ENCODE measurements around the gene JUP. TPM values are rescaled to one million over a fixed set of nuclear protein-coding genes. Genes with fewer than 3 reads are reported as not detected.

JUP gene
- total RNA-seq, 4 donors from 2014 or later: 709 to 2,355 (median 1,148) TPM

DNA sequence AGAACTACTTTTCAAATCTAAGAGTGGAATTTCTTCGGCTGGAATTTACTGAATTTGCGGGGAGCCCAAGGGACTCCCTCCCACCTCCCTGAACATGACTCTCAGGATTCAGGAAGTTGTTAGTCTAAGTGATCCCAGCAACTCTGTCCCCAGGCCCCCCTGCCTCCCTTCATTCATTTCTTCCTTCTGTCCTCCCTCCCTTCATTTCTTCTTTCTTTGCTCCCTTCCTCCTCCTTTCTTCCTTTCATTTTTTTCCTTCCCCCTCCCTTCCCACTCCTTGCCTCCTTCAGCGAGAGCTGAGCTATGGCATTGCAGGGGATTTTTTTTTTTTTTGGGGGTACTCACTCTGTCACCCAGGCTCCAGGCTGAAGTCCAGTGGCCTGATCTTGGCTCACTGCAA is 10.9 kb upstream of the JUP start:
- Histone ChIP-seq H3K27ac (peak overlapping the region in 1 of 4 donors; percentile 29), H3K27me3 (no peaks in the 10 kb centered on the region), H3K4me3 (no peak overlapping the region), H3K9me3 (no peaks in the 10 kb centered on the region), H3K4me1 (peaks cover 26 to 64% (median 32%) of the 10 kb centered on the region in 3 donors), H3K36me3 (no peaks in the 10 kb centered on the region)
- no peak for DNase-seq
- intact Hi-C loops (cut with DNase I): no loop called here
- no peak for TF ChIP-seq POLR2A (IDR thresholded peaks at IDR 0.05)
- TF ChIP-seq, protein P1, sequence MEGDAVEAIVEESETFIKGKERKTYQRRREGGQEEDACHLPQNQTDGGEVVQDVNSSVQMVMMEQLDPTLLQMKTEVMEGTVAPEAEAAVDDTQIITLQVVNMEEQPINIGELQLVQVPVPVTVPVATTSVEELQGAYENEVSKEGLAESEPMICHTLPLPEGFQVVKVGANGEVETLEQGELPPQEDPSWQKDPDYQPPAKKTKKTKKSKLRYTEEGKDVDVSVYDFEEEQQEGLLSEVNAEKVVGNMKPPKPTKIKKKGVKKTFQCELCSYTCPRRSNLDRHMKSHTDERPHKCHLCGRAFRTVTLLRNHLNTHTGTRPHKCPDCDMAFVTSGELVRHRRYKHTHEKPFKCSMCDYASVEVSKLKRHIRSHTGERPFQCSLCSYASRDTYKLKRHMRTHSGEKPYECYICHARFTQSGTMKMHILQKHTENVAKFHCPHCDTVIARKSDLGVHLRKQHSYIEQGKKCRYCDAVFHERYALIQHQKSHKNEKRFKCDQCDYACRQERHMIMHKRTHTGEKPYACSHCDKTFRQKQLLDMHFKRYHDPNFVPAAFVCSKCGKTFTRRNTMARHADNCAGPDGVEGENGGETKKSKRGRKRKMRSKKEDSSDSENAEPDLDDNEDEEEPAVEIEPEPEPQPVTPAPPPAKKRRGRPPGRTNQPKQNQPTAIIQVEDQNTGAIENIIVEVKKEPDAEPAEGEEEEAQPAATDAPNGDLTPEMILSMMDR (IDR thresholded peaks at IDR 0.05): no peak
- 95 to 100% methylated on average over 3 of the region's 3 CpGs for WGBS, 2 donors

DNA sequence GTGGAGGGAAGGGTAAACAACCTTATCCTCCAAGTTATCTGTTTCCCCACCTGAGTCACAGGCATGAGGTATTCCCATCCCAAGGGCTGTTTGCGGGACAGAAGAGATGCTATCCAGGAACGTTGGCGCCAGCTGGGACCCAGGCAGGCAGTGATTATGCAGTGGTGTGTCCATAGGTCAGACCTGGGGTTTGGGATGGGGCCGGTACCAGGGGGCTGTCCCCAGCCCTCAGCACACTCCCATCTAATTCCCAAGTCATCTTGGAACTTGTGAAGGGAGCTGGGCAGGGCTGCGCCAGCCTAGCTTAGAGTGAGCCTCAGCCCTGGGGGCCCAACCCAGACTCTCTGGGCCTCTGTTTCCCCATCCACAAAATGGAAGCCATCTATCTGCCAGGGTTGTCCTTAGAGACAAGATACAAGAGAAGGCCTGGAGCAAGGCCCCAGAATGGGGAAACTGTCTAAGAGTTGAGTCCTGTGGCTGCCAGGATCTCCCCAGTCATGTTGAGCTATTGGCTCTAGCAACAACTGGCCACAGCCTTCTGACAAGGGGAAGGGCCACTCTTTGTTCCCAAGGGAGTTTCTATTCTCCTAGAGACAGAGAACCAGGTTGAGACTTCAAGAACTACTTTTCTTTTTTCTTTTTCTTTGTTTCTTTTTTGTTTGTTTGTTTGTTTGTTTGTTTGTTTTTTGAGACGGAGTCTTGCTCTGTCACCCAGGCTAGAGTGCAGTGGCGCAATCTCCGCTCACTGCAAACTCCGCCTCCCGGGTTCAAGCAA is 9.8 kb upstream of the JUP start:
- Histone ChIP-seq H3K9me3 (no peaks in the 10 kb centered on the region), H3K27me3 (no peaks in the 10 kb centered on the region), H3K36me3 (no peaks in the 10 kb centered on the region), H3K4me3 (no peak overlapping the region), H3K4me1 (peaks cover 32 to 69% (median 37%) of the 10 kb centered on the region in 3 donors), H3K27ac (peak overlapping the region in 2 of 4 donors; percentile 24 to 31)
- intact Hi-C loops (cut with DNase I): no loop called here
- DNase-seq: no peak
- 83 to 88% methylated on average over 7 to 8 of the region's 10 CpGs for WGBS, 2 donors
- TF ChIP-seq POLR2A (IDR thresholded peaks at IDR 0.05): no peak
- TF ChIP-seq, protein P1 (IDR thresholded peaks at IDR 0.05): no peak

DNA sequence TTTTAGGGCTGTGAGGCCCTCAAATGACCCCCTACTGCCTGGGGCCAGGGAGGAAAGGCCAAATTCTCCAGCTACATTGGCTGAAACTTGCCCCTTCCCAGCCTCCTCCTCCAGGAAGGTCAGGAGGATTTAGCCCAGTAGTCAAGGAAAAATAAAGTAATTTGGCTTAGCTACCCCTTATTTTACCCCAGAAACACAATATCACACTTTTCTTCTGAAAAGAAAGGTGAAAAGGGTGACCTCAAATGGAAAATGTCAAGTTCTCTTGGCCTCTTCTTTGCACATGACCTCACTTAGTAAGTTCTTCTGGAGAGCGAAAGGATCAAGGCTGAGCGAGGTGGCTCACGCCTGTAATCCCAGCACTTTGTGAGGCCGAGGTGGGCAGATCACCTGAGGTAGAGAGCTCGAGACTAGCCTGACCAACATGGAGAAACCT is 8.0 kb upstream of the JUP start:
- peak overlapping the region in 3 of 4 donors; percentile 92 to 96 (median 96) for H3K27ac ChIP-seq
- H3K4me1 ChIP-seq: peaks cover 28 to 69% (median 29%) of the 10 kb centered on the region in 3 donors
- TF ChIP-seq, protein P1 (IDR thresholded peaks at IDR 0.05): no peak

DNA sequence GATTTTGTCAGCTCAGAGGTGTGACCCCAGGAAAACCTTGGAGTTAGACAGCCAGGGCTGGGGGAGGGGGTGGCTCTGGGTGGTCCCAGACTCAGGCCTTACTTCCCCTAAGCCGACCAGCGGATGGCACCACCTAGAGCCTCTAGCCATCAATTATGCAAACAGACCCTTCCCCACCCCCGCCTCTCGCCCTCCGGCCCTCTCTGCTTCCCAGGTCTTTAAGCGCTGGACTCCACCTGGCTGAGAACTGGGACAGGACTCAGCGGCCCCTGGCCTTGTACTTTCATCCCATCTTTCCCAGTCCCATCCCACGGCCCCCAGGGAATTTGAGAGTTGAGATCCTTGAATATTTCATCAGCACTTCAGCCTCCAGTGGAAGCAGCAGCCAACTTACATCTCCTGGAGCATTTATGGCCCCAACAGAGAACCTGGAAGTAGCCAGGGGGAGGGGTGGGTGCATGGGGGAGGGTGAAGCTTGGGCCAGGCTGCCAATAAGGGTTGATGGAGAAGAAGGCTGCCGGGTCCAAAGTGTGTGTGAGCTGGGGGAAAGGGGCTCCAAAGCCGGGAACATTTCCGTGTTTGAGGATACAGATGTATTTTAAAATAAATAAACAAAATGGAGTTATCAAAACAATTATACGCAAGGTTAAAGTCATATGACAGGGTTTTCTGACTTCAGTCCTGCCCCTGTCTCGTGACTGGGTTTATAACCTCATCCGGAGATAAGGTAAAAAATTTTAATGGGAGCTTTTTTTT is 7.5 kb upstream of the JUP start:
- Histone ChIP-seq H3K36me3 (no peaks in the 10 kb centered on the region), H3K4me3 (peak overlapping the region in 3 of 4 donors; percentile 6 to 40 (median 9)), H3K27me3 (no peaks in the 10 kb centered on the region), H3K27ac (peak overlapping the region; percentile 90 to 96 (median 94)), H3K4me1 (peaks cover 31 to 69% (median 32%) of the 10 kb centered on the region in 3 donors), H3K9me3 (no peaks in the 10 kb centered on the region)
- TF ChIP-seq POLR2A (IDR thresholded peaks at IDR 0.05): no peak
- TF ChIP-seq, protein P1 (IDR thresholded peaks at IDR 0.05): no peak
- intact Hi-C loops (cut with DNase I): no loop called here
- no peak for DNase-seq
- 50 to 67% methylated on average over 8 to 13 of the region's 14 CpGs for WGBS, 2 donors

More for the DNA sequence above, 8.0 kb upstream of the JUP start:
- no peaks in the 10 kb centered on the region for H3K27me3 ChIP-seq
- no peak overlapping the region for H3K4me3 ChIP-seq
- intact Hi-C loops (cut with DNase I): no loop called here
- no peak for DNase-seq
- WGBS, 2 donors: 86 to 92% methylated on average over 5 of the region's 5 CpGs
- H3K9me3 ChIP-seq: no peaks in the 10 kb centered on the region
- no peaks in the 10 kb centered on the region for H3K36me3 ChIP-seq

All from esophagus squamous epithelium (tissue), 5 donors.